Parathyroid adenoma (tissue), 2 donors: ENCODE results near the gene NEK10.

Experiments used
- H2AFZ ChIP-seq: fragments of 300-600 bp; sonication (generic); one replicate; pipeline ENCODE4 v1.7.0; 2017; ENCODE audit warnings: antibody characterized with exemption, mild to moderate bottlenecking
- H3K27ac ChIP-seq: fragments of 300-600 bp; sonication (generic); one replicate; pipeline ENCODE4 v1.7.0; 2017
- H3K27me3 ChIP-seq: fragments of 300-600 bp; sonication (generic); one replicate; pipeline ENCODE4 v1.7.0; 2017; ENCODE audit warnings: low read length; ENCODE audit not compliant: control insufficient read depth, insufficient read depth
- H3K36me3 ChIP-seq: fragments of 300-600 bp; sonication (generic); one replicate; pipeline ENCODE4 v1.7.0; 2017; ENCODE audit warnings: low read length; ENCODE audit not compliant: control insufficient read depth, insufficient read depth
- H3K4me1 ChIP-seq: fragments of 300-600 bp; sonication (generic); one replicate; pipeline ENCODE4 v1.7.0; 2017; ENCODE audit warnings: control low read depth
- H3K4me2 ChIP-seq: fragments of 300-600 bp; sonication (generic); one replicate; pipeline ENCODE4 v1.7.0; 2017; ENCODE audit warnings: low read length
- H3K4me3 ChIP-seq: fragments of 300-600 bp; sonication (generic); one replicate; pipeline ENCODE4 v1.7.0; 2017; ENCODE audit warnings: low read depth, low read length
- H3K79me2 ChIP-seq: fragments of 300-600 bp; sonication (generic); one replicate; pipeline ENCODE4 v1.7.0; 2017; ENCODE audit warnings: control low read depth
- H3K9ac ChIP-seq: fragments of 300-600 bp; sonication (generic); one replicate; pipeline ENCODE4 v1.7.0; 2017; ENCODE audit warnings: mild to moderate bottlenecking
- H3K9me3 ChIP-seq: fragments of 300-600 bp; sonication (generic); one replicate; pipeline ENCODE4 v1.7.0; 2017; ENCODE audit warnings: low read length; ENCODE audit not compliant: control insufficient read depth
- CTCF ChIP-seq: fragments of 300-600 bp; sonication (generic); IDR thresholded peaks from one replicate; pipeline ENCODE4 v1.7.0; 2017; ENCODE audit warnings: antibody characterized with exemption, mild to moderate bottlenecking
- donor health status: primary hyperparathyroidism.

NEK10 gene

GRCh38 chr3:27387625-27388024 lies 18.4 kb upstream of the NEK10 start:
- H3K27me3 ChIP-seq, result no peaks in the 10 kb centered on the region
- H3K4me1 ChIP-seq, result no peaks in the 10 kb centered on the region
- H3K9me3 ChIP-seq, result no peaks in the 10 kb centered on the region
- no peaks in the 10 kb centered on the region for H3K36me3 ChIP-seq
- no peak overlapping the region for H2AFZ ChIP-seq
- no peaks in the 10 kb centered on the region for H3K79me2 ChIP-seq
- H3K4me3 ChIP-seq, result no peak overlapping the region
- no peak for TF ChIP-seq CTCF
- H3K4me2 ChIP-seq, result no peak overlapping the region
- no peak overlapping the region for H3K27ac ChIP-seq
- no peak overlapping the region for H3K9ac ChIP-seq

GRCh38 chr3:27385504-27385903 lies 16.3 kb upstream of the NEK10 start:
- no peak for TF ChIP-seq CTCF
- Histone ChIP-seq H3K27ac (no peak overlapping the region), H3K4me1 (no peaks in the 10 kb centered on the region), H3K4me3 (no peak overlapping the region), H3K4me2 (no peak overlapping the region), H3K36me3 (no peaks in the 10 kb centered on the region), H3K27me3 (no peaks in the 10 kb centered on the region), H3K79me2 (no peaks in the 10 kb centered on the region), H2AFZ (no peak overlapping the region), H3K9me3 (no peaks in the 10 kb centered on the region), H3K9ac (no peak overlapping the region)

- Histone ChIP-seq H3K27me3 (no peaks in the 10 kb centered on the region), H2AFZ (no peak overlapping the region), H3K9ac (no peak overlapping the region), H3K9me3 (no peaks in the 10 kb centered on the region), H3K79me2 (no peaks in the 10 kb centered on the region), H3K4me1 (no peaks in the 10 kb centered on the region), H3K4me3 (no peak overlapping the region), H3K36me3 (no peaks in the 10 kb centered on the region), H3K27ac (no peak overlapping the region), H3K4me2 (no peak overlapping the region)
- no peak for TF ChIP-seq CTCF
These were observed 15.0 kb upstream of the NEK10 start for GRCh38 chr3:27384191-27384590.

GRCh38 chr3:27380433-27381357 lies 11.5 kb upstream of the NEK10 start:
- Histone ChIP-seq H3K79me2 (no peaks in the 10 kb centered on the region), H3K27me3 (no peaks in the 10 kb centered on the region), H3K4me1 (no peaks in the 10 kb centered on the region), H3K9me3 (no peaks in the 10 kb centered on the region), H2AFZ (no peak overlapping the region), H3K36me3 (no peaks in the 10 kb centered on the region), H3K27ac (no peak overlapping the region), H3K4me3 (no peak overlapping the region), H3K9ac (no peak overlapping the region), H3K4me2 (no peak overlapping the region)
- no peak for TF ChIP-seq CTCF

- H3K4me3 ChIP-seq, result no peak overlapping the region
- no peak overlapping the region for H3K27ac ChIP-seq
- H3K4me1 ChIP-seq, result no peaks in the 10 kb centered on the region
- H3K27me3 ChIP-seq, result no peaks in the 10 kb centered on the region
- H3K9ac ChIP-seq, result no peak overlapping the region
- no peak overlapping the region for H2AFZ ChIP-seq
- H3K4me2 ChIP-seq, result no peak overlapping the region
- H3K9me3 ChIP-seq, result no peaks in the 10 kb centered on the region
- H3K36me3 ChIP-seq, result no peaks in the 10 kb centered on the region
- no peak for TF ChIP-seq CTCF
- no peaks in the 10 kb centered on the region for H3K79me2 ChIP-seq
These were observed 9.1 kb upstream of the NEK10 start for GRCh38 chr3:27378331-27378730.
